Spleen (tissue), 11 donors: ENCODE measurements around the gene CHL1. TPM values are rescaled to one million over a fixed set of nuclear protein-coding genes. Genes with fewer than 3 reads are reported as not detected.
A peak's percentile ranks its signal among the peaks of the same experiment; 100 is the strongest.

Experiments used
- DNase-seq: peaks from one replicate; pipeline ENCODE4 v3.0.0-alpha.2; 2020
- H3K27ac ChIP-seq, 8 donors: fragments of 200-600 bp; sonication (generic) in 7 of 8; 1 replicate in 4 of 8; 2 replicates in 4 of 8; pipeline versions ENCODE4 v1.5.0 to v1.8.0; 2016 to 2021; ENCODE audit warnings: inconsistent platforms in 4 of 8, mild to moderate bottlenecking in 4 of 8, moderate library complexity in 1 of 8
- H3K27me3 ChIP-seq, 7 donors: fragments of 200-600 bp; sonication (generic) in 6 of 7; replicated peaks in 1 of 7; 1 replicate in 4 of 7; 2 replicates in 3 of 7; pipeline versions ENCODE4 v1.5.0 to v1.8.0; 2016 to 2021; ENCODE audit warnings: inconsistent platforms in 3 of 7, mild to moderate bottlenecking in 1 of 7
- H3K36me3 ChIP-seq, 6 donors: fragments of 200-600 bp; sonication (generic) in 5 of 6; 1 replicate in 4 of 6; 2 replicates in 2 of 6; pipeline versions ENCODE4 v1.5.0 to v1.8.0; 2016 to 2021; ENCODE audit warnings: inconsistent platforms in 2 of 6
- H3K4me1 ChIP-seq, 6 donors: fragments of 200-600 bp; sonication (generic) in 5 of 6; 1 replicate in 3 of 6; 2 replicates in 3 of 6; pipeline versions ENCODE4 v1.5.0 to v1.8.0; 2016 to 2021; ENCODE audit warnings: inconsistent platforms in 3 of 6
- H3K4me3 ChIP-seq, 8 donors: fragments of 200-600 bp; sonication (generic) in 7 of 8; 1 replicate in 4 of 8; 2 replicates in 4 of 8; pipeline versions ENCODE4 v1.5.0 to v1.8.0; 2016 to 2021; ENCODE audit warnings: inconsistent platforms in 4 of 8, mild to moderate bottlenecking in 4 of 8, moderate library complexity in 2 of 8
- H3K9me3 ChIP-seq, 8 donors: fragments of 200-600 bp; sonication (generic) in 7 of 8; 1 replicate in 4 of 8; 2 replicates in 4 of 8; pipeline versions ENCODE4 v1.5.0 to v1.8.0; 2016 to 2021; ENCODE audit warnings: inconsistent platforms in 4 of 8
- CTCF ChIP-seq, 11 experiments: fragments of 200-600 bp in 7 of 11; fragments of 450-650 bp in 4 of 11; sonication (generic) in 4 of 11; IDR thresholded peaks in 8 of 11; conservative IDR thresholded peaks in 3 of 11; 1 replicate in 7 of 11; 2 replicates in 4 of 11; pipeline versions ENCODE4 v1.4.0 to v1.8.0; 2016 to 2021; ENCODE audit warnings: antibody characterized with exemption in 11 of 11, inconsistent platforms in 4 of 11, mild to moderate bottlenecking in 1 of 11
- POLR2A ChIP-seq, 3 donors: fragments of 450-650 bp; IDR thresholded peaks; one replicate each; pipeline ENCODE4 v1.5.1; 2017; ENCODE audit warnings: antibody characterized with exemption in 3 of 3, mild to moderate bottlenecking in 1 of 3
- POLR2AphosphoS5 ChIP-seq, 3 donors: sonication (generic); formaldehyde crosslinking; IDR thresholded peaks; one replicate each; pipeline ENCODE4 v1.5.1; 2017; ENCODE audit warnings: antibody characterized with exemption in 3 of 3
- WGBS, 5 donors: extraction: QIAGEN DNeasy Blood & Tissue Kit in 3 of 5; methylation state at CpG; one replicate each; pipeline versions ENCODE4 v1.1.5 to v1.1.7; 2013 to 2018; 5-methylcytosine and 5-hydroxymethylcytosine counted together
- intact Hi-C: fragments of 100-400 bp; cut with DNase I; formaldehyde crosslinking; loops from one replicate; pipeline ENCODE4 v1.15.0; 2023; ENCODE audit warnings: low total_unique reads
- polyA plus RNA-seq, 3 donors: library from polyadenylated mRNA; stranded (reverse); fragments of 200-250 nt; gene quantifications; one replicate each; pipeline ENCODE4 v1.2.1, GENCODE V29; 2013
- total RNA-seq, 7 donors: library from RNA; depleted of rRNA in 3 of 7; stranded (reverse); fragments of >200 nt in 3 of 7; fragmentation: NEBNext Ultra II Directional in 4 of 7; extraction: Animal tissue kit (Norgen Biotek cat#: 25700) in 4 of 7; gene quantifications; one replicate each; pipeline versions ENCODE4 v1.1.0 to v1.2.1, GENCODE V29; 2016 to 2021
- donor health status: healthy with polysubstance abuse.
- donor health status: DM: no; HTN: no; CAD: no; lungs with moderate emphysema.
- donor health status: DM: no; HTN: no; CAD: no.
- donor health status: Bipolar disorder and iron deficiency.
- donor health status: healthy.
- donor health status: DM: no; HTN: no; CAD: no.
- donor health status: DM: yes; HTN: yes; CAD: no.

CHL1 gene
- total and polyA plus RNA-seq, 10 donors: 3.3 to 20.6 (median 12.8) TPM

GRCh38 chr3:270688-271087 is 74.1 kb downstream of the CHL1 start:
- Histone ChIP-seq H3K27me3 (no peaks in the 10 kb centered on the region), H3K36me3 (no peaks in the 10 kb centered on the region), H3K27ac (peak overlapping the region in 2 of 8 donors; percentile 13 to 16), H3K9me3 (no peaks in the 10 kb centered on the region), H3K4me1 (peaks cover 0 to 43% (median 3%) of the 10 kb centered on the region in 6 donors), H3K4me3 (no peak overlapping the region)
- no peak for DNase-seq
- intact Hi-C loops: no loop called here
- TF ChIP-seq CTCF (IDR thresholded peaks at IDR 0.05 in 8 of 11, conservative IDR thresholded peaks at IDR 0.05 in 3 of 11) (no peak), POLR2AphosphoS5 (IDR thresholded peaks at IDR 0.05) (no peak), POLR2A (IDR thresholded peaks at IDR 0.05) (no peak)
- 37 to 83% (median 66%) methylated on average over 2 of the region's 2 CpGs for WGBS, 5 donors

GRCh38 chr3:274927-275326 is 78.4 kb downstream of the CHL1 start:
- WGBS, 5 donors: 69 to 86% (median 84%) methylated on average over 2 of the region's 2 CpGs
- Histone ChIP-seq H3K4me3 (no peak overlapping the region), H3K4me1 (peaks cover 0 to 64% (median 17%) of the 10 kb centered on the region in 6 donors), H3K36me3 (no peaks in the 10 kb centered on the region), H3K9me3 (no peaks in the 10 kb centered on the region), H3K27ac (peak overlapping the region in 1 of 8 donors; percentile 26), H3K27me3 (no peaks in the 10 kb centered on the region)
- TF ChIP-seq CTCF (IDR thresholded peaks at IDR 0.05 in 8 of 11, conservative IDR thresholded peaks at IDR 0.05 in 3 of 11) (no peak), POLR2AphosphoS5 (IDR thresholded peaks at IDR 0.05) (no peak), POLR2A (IDR thresholded peaks at IDR 0.05) (no peak)
- no peak for DNase-seq
- intact Hi-C loops: no loop called here

GRCh38 chr3:277873-278272 is 81.3 kb downstream of the CHL1 start:
- peaks cover 0 to 13% (median 9%) of the 10 kb centered on the region in 8 donors for H3K9me3 ChIP-seq
- peak overlapping the region in 1 of 8 donors; percentile 22 for H3K4me3 ChIP-seq
- H3K27me3 ChIP-seq: no peaks in the 10 kb centered on the region
- DNase-seq: no peak
- intact Hi-C loops: no loop called here
- peak overlapping the region; percentile 46 to 86 (median 76) for H3K27ac ChIP-seq
- 7 to 24% (median 20%) methylated on average over 1 of the region's 1 CpG for WGBS, 5 donors
- TF ChIP-seq POLR2A (IDR thresholded peaks at IDR 0.05) (no peak), POLR2AphosphoS5 (IDR thresholded peaks at IDR 0.05) (no peak), CTCF (IDR thresholded peaks at IDR 0.05 in 8 of 11, conservative IDR thresholded peaks at IDR 0.05 in 3 of 11) (no peak)
- H3K36me3 ChIP-seq: no peaks in the 10 kb centered on the region
- H3K4me1 ChIP-seq: peaks cover 0 to 41% (median 15%) of the 10 kb centered on the region in 6 donors

GRCh38 chr3:278300-279064 is 81.9 kb downstream of the CHL1 start:
- intact Hi-C loops: no loop called here
- Histone ChIP-seq H3K36me3 (no peaks in the 10 kb centered on the region), H3K9me3 (peaks cover 0 to 15% (median 11%) of the 10 kb centered on the region in 8 donors), H3K27me3 (no peaks in the 10 kb centered on the region), H3K4me1 (peaks cover 0 to 40% (median 15%) of the 10 kb centered on the region in 6 donors), H3K27ac (peak overlapping the region; percentile 46 to 86 (median 76)), H3K4me3 (peak overlapping the region in 1 of 8 donors; percentile 22)
- WGBS, 5 donors: 60 to 72% (median 64%) methylated on average over 12 of the region's 12 CpGs
- TF ChIP-seq POLR2A (IDR thresholded peaks at IDR 0.05) (no peak), POLR2AphosphoS5 (IDR thresholded peaks at IDR 0.05) (peak in 1 of 3 donors; percentile 20), CTCF (IDR thresholded peaks at IDR 0.05 in 8 of 11, conservative IDR thresholded peaks at IDR 0.05 in 3 of 11) (no peak)
- DNase-seq: no peak
